Choroid plexus epithelial cell (primary cell): ENCODE measurements around the gene TAF1C.

Experiments
- DNase-seq: peaks from one replicate; pipeline ENCODE4 v3.0.0-alpha.2; 2010; ENCODE audit warnings: low read depth
- H3K4me3 ChIP-seq: 2 replicates; pipeline ENCODE4 v1.5.1; 2011; ENCODE audit warnings: low read depth, mild to moderate bottlenecking, control low read depth, low read length, moderate library complexity
- CTCF ChIP-seq: conservative IDR thresholded peaks from 2 replicates; pipeline ENCODE4 v1.5.1; 2011; ENCODE audit warnings: low read depth, mild to moderate bottlenecking, control low read depth, inconsistent platforms, low read length, moderate library complexity

The TAF1C gene

DNA sequence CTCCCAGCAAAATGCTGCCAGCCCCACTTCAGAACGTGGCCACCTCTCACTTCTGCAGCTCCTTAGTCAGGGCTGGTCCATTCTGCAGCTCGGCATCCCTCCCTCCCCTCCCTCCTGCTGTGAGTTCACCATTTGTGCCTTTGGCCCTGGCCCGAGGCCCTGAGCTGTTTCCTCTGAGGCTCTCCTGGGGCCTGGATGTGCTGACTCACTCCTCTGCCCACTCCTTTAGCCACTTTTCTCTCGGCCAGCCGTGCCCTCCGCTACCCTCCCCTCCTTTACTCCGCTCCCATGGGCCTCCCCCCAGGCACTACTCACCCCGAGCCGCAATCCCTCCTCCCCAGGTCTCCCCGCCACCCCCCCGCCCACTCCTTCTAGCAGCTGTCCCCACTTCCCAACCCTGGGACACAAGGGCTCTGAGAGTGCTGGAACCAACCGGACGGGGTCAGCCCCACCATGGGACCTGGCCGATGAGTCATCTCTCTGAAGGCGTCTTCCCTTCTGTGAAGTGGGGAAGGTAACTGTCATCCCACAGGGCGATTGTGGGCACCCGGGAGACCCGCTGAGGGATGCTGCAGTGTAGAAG, 41.5 kb upstream of the TAF1C start:
- H3K4me3 ChIP-seq, result peak overlapping the region; percentile 8
- TF ChIP-seq CTCF, result no peak
- DNase-seq, result peak; percentile 88

- no peak overlapping the region for H3K4me3 ChIP-seq
- TF ChIP-seq CTCF, result no peak
- DNase-seq, result no peak
Observed at GRCh38 chr16:84227548-84227947, 40.7 kb upstream of the TAF1C start.

- no peak for DNase-seq
- no peak for TF ChIP-seq CTCF
- H3K4me3 ChIP-seq, result no peak overlapping the region
Observed at GRCh38 chr16:84226026-84226425, 39.2 kb upstream of the TAF1C start.

DNA sequence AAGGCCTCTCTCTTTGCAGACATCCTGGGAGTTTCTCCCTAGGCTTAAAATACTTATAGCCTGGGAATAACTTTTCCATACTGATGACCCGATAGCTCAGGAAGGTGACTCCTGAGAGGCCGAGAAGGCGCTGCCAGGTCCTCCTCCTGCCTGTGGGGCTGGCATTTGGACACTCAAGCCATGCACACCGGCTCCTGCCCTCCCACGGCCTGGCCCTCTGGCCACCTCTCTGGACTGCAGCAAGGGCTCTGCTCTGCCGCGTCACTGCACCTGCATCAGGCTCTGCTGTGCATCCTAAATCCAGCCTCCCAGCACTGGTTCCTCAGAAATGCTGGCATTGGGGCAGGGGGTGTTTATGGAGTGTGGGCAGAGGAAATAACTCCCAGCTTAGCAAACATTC, 38.7 kb upstream of the TAF1C start:
- TF ChIP-seq CTCF, result no peak
- no peak for DNase-seq
- no peak overlapping the region for H3K4me3 ChIP-seq

GRCh38 chr16:84225126-84225525, 38.3 kb upstream of the TAF1C start:
- TF ChIP-seq CTCF, result no peak
- DNase-seq, result no peak
- no peak overlapping the region for H3K4me3 ChIP-seq

DNA sequence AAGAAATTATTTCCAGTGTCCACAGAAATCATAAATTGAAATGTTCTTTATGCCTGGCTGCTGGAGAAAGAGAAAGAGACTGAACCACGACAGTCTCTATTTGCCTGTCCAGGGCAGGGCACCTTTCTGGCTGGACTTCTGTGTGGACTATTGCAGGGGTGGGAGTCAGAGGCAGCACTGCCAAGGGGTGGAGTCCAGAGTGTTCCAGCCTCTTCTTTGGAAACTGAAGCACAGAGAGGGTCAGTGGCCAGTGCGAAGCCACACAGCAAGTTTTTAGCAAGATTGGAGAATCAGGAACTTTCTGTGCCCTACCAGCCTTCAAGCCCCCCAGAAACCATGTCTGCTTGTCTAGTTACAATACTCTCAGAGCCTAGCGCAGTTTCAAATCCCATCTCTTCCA, 37.7 kb upstream of the TAF1C start:
- H3K4me3 ChIP-seq, result no peak overlapping the region
- no peak for TF ChIP-seq CTCF
- no peak for DNase-seq

GRCh38 chr16:84223456-84223855, 36.6 kb upstream of the TAF1C start:
- DNase-seq, result no peak
- TF ChIP-seq CTCF, result no peak
- no peak overlapping the region for H3K4me3 ChIP-seq
